ENCODE measurements around the gene PRR16. TPM values are rescaled to one million over a fixed set of nuclear protein-coding genes. Genes with fewer than 3 reads are reported as not detected.
"Not testable (repeated sequence)": the region's sequence is repeated elsewhere in the genome, so short reads cannot be mapped to it uniquely, and the experiment has no call there.

PRR16 gene
- total RNA-seq, 2 experiments from 2014 or later, result not detected

- intact Hi-C loops (cut with micrococcal nuclease), result no loop called here
- Mint-ChIP-seq H3K27ac (no peak overlapping the region), H3K36me3 (ENCODE audit: low read depth) (no peaks in the 10 kb centered on the region), H3K27me3 (no peaks in the 10 kb centered on the region), H3K4me1 (ENCODE audit: low read depth) (no peaks in the 10 kb centered on the region), H3K9me3 (no peaks in the 10 kb centered on the region), H3K4me3 (no peak overlapping the region)
- POLR2A ChIA-PET, result no interaction called here
- ATAC-seq, result no peak
- CTCF ChIA-PET, result no interaction called here
- DNase-seq, result no peak
- no peak for TF ChIP-seq CTCF (IDR thresholded peaks at IDR 0.05)
Measured at GRCh38 chr5:120695368-120695880, 231.3 kb downstream of the PRR16 start.

- no peak overlapping the region for H3K27ac Mint-ChIP-seq
- ChIA-PET CTCF (no interaction called here), POLR2A (no interaction called here)
- peaks cover 3% of the 10 kb centered on the region for H3K27me3 Mint-ChIP-seq
- intact Hi-C loops (cut with micrococcal nuclease), result no loop called here
- DNase-seq, result no peak
- H3K4me1 Mint-ChIP-seq (ENCODE audit: low read depth), result no peaks in the 10 kb centered on the region
- no peaks in the 10 kb centered on the region for H3K9me3 Mint-ChIP-seq
- no peak for TF ChIP-seq CTCF (IDR thresholded peaks at IDR 0.05)
- no peak for ATAC-seq
- no peak overlapping the region for H3K4me3 Mint-ChIP-seq
- no peaks in the 10 kb centered on the region for H3K36me3 Mint-ChIP-seq (ENCODE audit: low read depth)
Measured at GRCh38 chr5:120697147-120697546, 233.0 kb downstream of the PRR16 start.

- POLR2A ChIA-PET; DNase-seq; H3K4me3 Mint-ChIP-seq; H3K4me1 Mint-ChIP-seq (ENCODE audit: low read depth); H3K36me3 Mint-ChIP-seq (ENCODE audit: low read depth); CTCF ChIA-PET; H3K27ac Mint-ChIP-seq; ATAC-seq; H3K9me3 Mint-ChIP-seq; intact Hi-C loops (cut with micrococcal nuclease); H3K27me3 Mint-ChIP-seq: not testable (repeated sequence)
Measured at GRCh38 chr5:120697670-120698327, 233.7 kb downstream of the PRR16 start.

GRCh38 chr5:120700653-120701052 lies 236.6 kb downstream of the PRR16 start:
- H3K36me3 Mint-ChIP-seq (ENCODE audit: low read depth); POLR2A ChIA-PET; H3K27ac Mint-ChIP-seq; ATAC-seq; H3K27me3 Mint-ChIP-seq; H3K4me1 Mint-ChIP-seq (ENCODE audit: low read depth); H3K9me3 Mint-ChIP-seq; intact Hi-C loops (cut with micrococcal nuclease); DNase-seq; CTCF ChIA-PET; H3K4me3 Mint-ChIP-seq: not testable (repeated sequence)

- intact Hi-C loops (cut with micrococcal nuclease); H3K36me3 Mint-ChIP-seq (ENCODE audit: low read depth); POLR2A ChIA-PET; H3K4me3 Mint-ChIP-seq; H3K9me3 Mint-ChIP-seq; H3K4me1 Mint-ChIP-seq (ENCODE audit: low read depth); ATAC-seq; H3K27me3 Mint-ChIP-seq; CTCF ChIA-PET; DNase-seq; H3K27ac Mint-ChIP-seq: not testable (repeated sequence)
Measured at GRCh38 chr5:120702817-120703538, 238.9 kb downstream of the PRR16 start.

GRCh38 chr5:120703918-120704587 lies 240.0 kb downstream of the PRR16 start:
- Mint-ChIP-seq H3K4me3 (no peak overlapping the region), H3K4me1 (ENCODE audit: low read depth) (no peaks in the 10 kb centered on the region), H3K27ac (no peak overlapping the region), H3K9me3 (no peaks in the 10 kb centered on the region), H3K36me3 (ENCODE audit: low read depth) (no peaks in the 10 kb centered on the region), H3K27me3 (peaks cover 3% of the 10 kb centered on the region)
- POLR2A ChIA-PET, result no interaction called here
- intact Hi-C loops (cut with micrococcal nuclease), result no loop called here
- CTCF ChIA-PET, result no interaction called here
- DNase-seq (no peak), ATAC-seq (no peak)
- TF ChIP-seq CTCF (IDR thresholded peaks at IDR 0.05), result no peak
